Central memory CD8-positive, alpha-beta T cell (primary cell): ENCODE measurements around the gene PDCD1.

Experiments
- ATAC-seq: fragments of 150-1000 bp; cut with Tn5 transposase; replicated peaks from 2 replicates; pipeline ENCODE4 v1.10.0; 2022; ENCODE audit warnings: mild to moderate bottlenecking, moderate FRiP score, moderate number of reproducible peaks; ENCODE audit not compliant: poor library complexity, severe bottlenecking; ENCODE audit errors: extremely low read depth
- DNase-seq, 2 donors: peaks; one replicate each; pipeline ENCODE4 v3.0.0; 2021; ENCODE audit warnings: low spot score in 2 of 2
- H3K27ac Mint-ChIP-seq: one replicate; pipeline ENCODE4 v1.8.0; 2022; ENCODE audit warnings: low read depth, mild to moderate bottlenecking, moderate library complexity, mixed read lengths
- H3K27me3 Mint-ChIP-seq: one replicate; pipeline ENCODE4 v1.8.0; 2022; ENCODE audit warnings: mixed read lengths
- H3K36me3 Mint-ChIP-seq: one replicate; pipeline ENCODE4 v1.8.0; 2022; ENCODE audit warnings: mild to moderate bottlenecking, moderate library complexity, mixed read lengths; ENCODE audit not compliant: insufficient read depth
- H3K4me1 Mint-ChIP-seq: one replicate; pipeline ENCODE4 v1.8.0; 2022; ENCODE audit warnings: mixed read lengths
- H3K4me3 Mint-ChIP-seq: one replicate; pipeline ENCODE4 v1.8.0; 2022; ENCODE audit warnings: mild to moderate bottlenecking, moderate library complexity, mixed read lengths
- H3K9me3 Mint-ChIP-seq: one replicate; pipeline ENCODE4 v1.8.0; 2022; ENCODE audit warnings: mixed read lengths

The PDCD1 gene

GRCh38 chr2:241844831-241845578 is 13.7 kb downstream of the PDCD1 start:
- H3K27me3 Mint-ChIP-seq, result no peaks in the 10 kb centered on the region
- peaks cover 12% of the 10 kb centered on the region for H3K36me3 Mint-ChIP-seq
- no peak for ATAC-seq
- H3K9me3 Mint-ChIP-seq, result no peaks in the 10 kb centered on the region
- peaks cover 45% of the 10 kb centered on the region for H3K4me1 Mint-ChIP-seq
- DNase-seq, result no peak
- peak overlapping the region; percentile 76 for H3K27ac Mint-ChIP-seq
- H3K4me3 Mint-ChIP-seq, result peak overlapping the region; percentile 76

GRCh38 chr2:241844066-241844728 is 14.5 kb downstream of the PDCD1 start:
- DNase-seq (peak; percentile 55 to 58), ATAC-seq (peak; percentile 77)
- H3K27ac Mint-ChIP-seq, result peak overlapping the region; percentile 76
- H3K4me3 Mint-ChIP-seq, result peak overlapping the region; percentile 76
- peaks cover 45% of the 10 kb centered on the region for H3K4me1 Mint-ChIP-seq
- H3K9me3 Mint-ChIP-seq, result no peaks in the 10 kb centered on the region
- no peaks in the 10 kb centered on the region for H3K27me3 Mint-ChIP-seq
- peaks cover 12% of the 10 kb centered on the region for H3K36me3 Mint-ChIP-seq

- Mint-ChIP-seq H3K27me3 (no peaks in the 10 kb centered on the region), H3K4me1 (peaks cover 45% of the 10 kb centered on the region), H3K4me3 (peak overlapping the region; percentile 77), H3K9me3 (no peaks in the 10 kb centered on the region), H3K36me3 (peaks cover 12% of the 10 kb centered on the region), H3K27ac (peak overlapping the region; percentile 95)
- ATAC-seq, result no peak
- no peak for DNase-seq
Measured at GRCh38 chr2:241843321-241844065, 15.2 kb downstream of the PDCD1 start.

GRCh38 chr2:241842620-241843211 is 16.0 kb downstream of the PDCD1 start:
- ATAC-seq (peak; percentile 54), DNase-seq (peak in 1 of 2 donors; percentile 53)
- peak overlapping the region; percentile 77 for H3K4me3 Mint-ChIP-seq
- H3K27ac Mint-ChIP-seq, result peak overlapping the region; percentile 95
- H3K27me3 Mint-ChIP-seq, result no peaks in the 10 kb centered on the region
- peaks cover 12% of the 10 kb centered on the region for H3K36me3 Mint-ChIP-seq
- H3K4me1 Mint-ChIP-seq, result peaks cover 45% of the 10 kb centered on the region
- no peaks in the 10 kb centered on the region for H3K9me3 Mint-ChIP-seq

- Mint-ChIP-seq H3K4me3 (peak overlapping the region; percentile 18), H3K27me3 (no peaks in the 10 kb centered on the region), H3K9me3 (no peaks in the 10 kb centered on the region), H3K4me1 (peaks cover 51% of the 10 kb centered on the region), H3K27ac (peak overlapping the region; percentile 95), H3K36me3 (peaks cover 12% of the 10 kb centered on the region)
- DNase-seq (no peak), ATAC-seq (no peak)
Measured at GRCh38 chr2:241842067-241842415, 16.7 kb downstream of the PDCD1 start.

- peaks cover 49% of the 10 kb centered on the region for H3K4me1 Mint-ChIP-seq
- peak overlapping the region; percentile 18 for H3K4me3 Mint-ChIP-seq
- no peak for ATAC-seq
- no peak overlapping the region for H3K27ac Mint-ChIP-seq
- H3K27me3 Mint-ChIP-seq, result no peaks in the 10 kb centered on the region
- peaks cover 12% of the 10 kb centered on the region for H3K36me3 Mint-ChIP-seq
- H3K9me3 Mint-ChIP-seq, result no peaks in the 10 kb centered on the region
- no peak for DNase-seq
Measured at GRCh38 chr2:241841181-241842066, 17.3 kb downstream of the PDCD1 start.

GRCh38 chr2:241837197-241837965 is 21.3 kb downstream of the PDCD1 start:
- no peak overlapping the region for H3K4me3 Mint-ChIP-seq
- H3K4me1 Mint-ChIP-seq, result peaks cover 26% of the 10 kb centered on the region
- H3K27ac Mint-ChIP-seq, result no peak overlapping the region
- peaks cover under 1% of the 10 kb centered on the region for H3K36me3 Mint-ChIP-seq
- no peaks in the 10 kb centered on the region for H3K27me3 Mint-ChIP-seq
- DNase-seq (no peak), ATAC-seq (no peak)
- H3K9me3 Mint-ChIP-seq, result no peaks in the 10 kb centered on the region

- no peak for ATAC-seq
- Mint-ChIP-seq H3K4me1 (peaks cover 21% of the 10 kb centered on the region), H3K9me3 (no peaks in the 10 kb centered on the region), H3K36me3 (no peaks in the 10 kb centered on the region), H3K4me3 (no peak overlapping the region), H3K27ac (no peak overlapping the region), H3K27me3 (no peaks in the 10 kb centered on the region)
- DNase-seq, result no peak
Measured at GRCh38 chr2:241836292-241836691, 22.4 kb downstream of the PDCD1 start.

- ATAC-seq (no peak), DNase-seq (no peak)
- no peak overlapping the region for H3K27ac Mint-ChIP-seq
- no peak overlapping the region for H3K4me3 Mint-ChIP-seq
- no peaks in the 10 kb centered on the region for H3K27me3 Mint-ChIP-seq
- H3K9me3 Mint-ChIP-seq, result no peaks in the 10 kb centered on the region
- H3K4me1 Mint-ChIP-seq, result peaks cover 17% of the 10 kb centered on the region
- no peaks in the 10 kb centered on the region for H3K36me3 Mint-ChIP-seq
Measured at GRCh38 chr2:241835611-241836010, 23.1 kb downstream of the PDCD1 start.

GRCh38 chr2:241834527-241835210 is 24.0 kb downstream of the PDCD1 start:
- H3K27me3 Mint-ChIP-seq, result no peaks in the 10 kb centered on the region
- DNase-seq (no peak), ATAC-seq (no peak)
- no peaks in the 10 kb centered on the region for H3K9me3 Mint-ChIP-seq
- no peak overlapping the region for H3K4me3 Mint-ChIP-seq
- H3K4me1 Mint-ChIP-seq, result peaks cover 17% of the 10 kb centered on the region
- no peak overlapping the region for H3K27ac Mint-ChIP-seq
- H3K36me3 Mint-ChIP-seq, result peaks cover 2% of the 10 kb centered on the region
